HG02642 (cell line): ENCODE measurements around the gene PLEKHM2.

Experiments used
- ATAC-seq: cut with Tn5 transposase; IDR thresholded peaks from one replicate; pipeline ENCODE4 v1.9.1; 2021; ENCODE audit warnings: mild to moderate bottlenecking; ENCODE audit not compliant: unreplicated experiment, poor library complexity

Gene PLEKHM2

DNA sequence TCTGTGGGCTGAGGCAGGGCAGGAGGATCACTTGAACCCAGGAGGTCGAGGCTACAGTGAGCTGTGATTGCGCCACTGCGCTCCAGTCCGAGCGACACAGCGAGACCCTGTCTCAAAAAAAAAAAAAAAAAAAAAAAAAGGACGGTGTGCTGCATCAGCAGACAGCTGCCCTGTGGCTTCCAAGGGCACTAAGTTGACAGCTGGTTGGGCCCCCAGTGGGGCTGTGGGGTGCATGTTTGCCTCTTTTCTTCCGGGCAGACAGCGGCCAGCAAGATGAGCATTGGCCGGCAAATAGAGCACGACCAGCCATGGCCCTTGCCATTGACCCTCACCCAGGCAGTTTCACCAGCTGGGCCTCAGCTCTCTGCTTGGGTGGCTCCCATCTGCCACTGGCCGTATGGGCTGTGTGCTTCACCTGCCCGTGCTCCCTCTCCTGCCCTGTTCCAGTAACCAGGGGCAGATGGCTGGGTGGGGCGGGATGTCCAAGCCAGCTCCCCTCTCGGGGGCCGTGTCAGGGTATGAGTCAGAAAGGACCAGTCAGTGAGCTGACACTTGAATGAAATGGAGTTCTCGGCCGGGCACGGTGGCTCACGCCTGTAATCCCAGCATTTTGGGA lies 39.6 kb downstream of the PLEKHM2 start:
- no peak for ATAC-seq

DNA sequence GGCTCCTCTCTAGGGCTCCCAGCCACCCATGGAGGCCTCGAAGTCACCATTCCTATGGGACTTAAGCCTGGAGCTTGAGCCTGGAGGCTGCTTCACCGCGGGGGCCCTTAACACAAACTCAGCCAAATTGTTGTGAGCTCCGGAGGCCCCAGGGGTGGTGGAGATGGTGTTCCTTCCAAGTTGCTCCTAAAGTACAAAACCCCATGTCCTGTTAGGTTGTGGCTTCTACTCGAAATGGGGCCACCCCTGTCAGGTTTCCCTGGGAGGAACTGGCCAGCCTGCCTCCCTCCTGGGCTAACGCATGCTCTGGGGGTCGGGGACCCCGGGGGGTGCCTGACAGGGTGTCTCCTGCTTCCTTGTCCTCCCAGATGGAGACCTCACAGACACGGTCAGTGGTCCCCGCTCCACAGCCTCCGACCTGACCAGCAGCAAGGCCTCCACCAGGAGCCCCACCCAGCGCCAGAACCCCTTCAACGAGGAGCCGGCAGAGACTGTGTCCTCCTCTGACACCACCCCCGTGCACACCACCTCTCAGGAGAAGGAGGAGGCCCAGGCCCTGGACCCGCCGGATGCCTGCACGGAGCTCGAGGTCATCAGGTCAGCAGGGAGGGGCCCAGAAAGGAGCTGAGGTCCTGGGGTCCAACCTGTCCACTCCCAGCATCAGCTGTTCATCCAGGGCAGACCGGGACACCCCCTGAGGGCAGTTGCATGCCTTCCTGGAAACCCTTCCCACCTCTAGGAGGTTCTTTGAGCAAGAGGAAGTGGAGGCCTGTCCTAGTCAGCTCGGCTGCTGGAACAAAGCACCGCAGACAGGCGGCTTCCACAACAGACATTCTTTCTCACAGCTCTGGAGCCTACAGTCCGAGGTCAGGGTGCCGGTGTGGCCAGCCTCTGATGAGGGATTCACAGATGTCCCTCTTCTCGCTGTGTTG lies 41.1 kb downstream of the PLEKHM2 start:
- ATAC-seq = no peak

DNA sequence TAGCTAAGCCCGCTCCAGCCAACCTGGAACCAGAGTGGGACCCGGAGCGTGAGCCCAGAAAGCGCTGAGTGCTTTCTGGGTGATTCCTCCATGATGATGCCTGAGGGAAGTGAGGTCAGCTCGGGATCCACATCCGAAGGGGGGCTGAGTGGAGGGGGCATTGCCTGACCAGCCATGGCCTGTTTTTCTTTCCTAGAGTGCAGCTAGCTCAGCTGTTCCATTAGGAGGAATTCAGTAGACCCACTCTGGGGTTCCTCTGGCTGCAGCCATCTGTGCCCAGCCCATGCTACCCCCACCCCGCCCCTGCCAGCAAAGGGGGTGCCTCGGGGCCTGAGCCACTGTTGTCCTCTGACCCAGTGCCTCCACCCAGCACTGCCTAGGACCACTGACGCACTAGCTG lies 42.4 kb downstream of the PLEKHM2 start:
- no peak for ATAC-seq

DNA sequence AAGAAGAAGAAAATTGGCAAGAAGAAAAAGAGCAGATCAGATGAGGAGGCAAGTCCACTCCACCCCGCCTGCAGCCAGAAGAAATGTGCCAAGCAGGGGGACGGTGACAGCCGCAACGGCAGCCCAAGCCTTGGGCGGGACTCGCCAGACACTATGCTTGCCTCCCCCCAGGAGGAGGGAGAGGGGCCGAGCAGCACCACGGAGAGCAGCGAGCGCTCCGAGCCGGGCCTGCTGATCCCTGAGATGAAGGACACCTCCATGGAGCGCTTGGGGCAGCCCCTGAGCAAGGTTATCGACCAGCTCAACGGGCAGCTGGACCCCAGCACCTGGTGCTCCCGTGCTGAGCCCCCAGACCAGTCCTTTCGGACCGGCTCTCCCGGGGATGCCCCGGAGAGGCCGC lies 42.9 kb downstream of the PLEKHM2 start:
- no peak for ATAC-seq

DNA sequence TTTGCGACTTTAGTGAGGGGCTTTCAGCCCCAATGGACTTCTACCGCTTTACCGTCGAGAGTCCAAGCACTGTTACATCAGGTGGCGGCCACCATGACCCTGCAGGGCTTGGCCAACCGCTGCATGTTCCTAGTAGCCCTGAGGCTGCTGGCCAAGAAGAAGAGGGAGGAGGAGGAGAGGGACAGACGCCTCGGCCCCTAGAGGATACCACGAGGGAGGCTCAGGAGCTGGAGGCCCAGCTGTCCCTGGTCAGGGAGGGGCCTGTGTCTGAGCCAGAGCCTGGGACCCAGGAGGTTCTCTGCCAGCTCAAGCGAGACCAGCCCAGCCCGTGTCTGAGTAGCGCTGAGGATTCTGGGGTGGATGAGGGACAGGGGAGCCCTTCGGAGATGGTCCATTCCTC lies 43.3 kb downstream of the PLEKHM2 start:
- no peak for ATAC-seq

DNA sequence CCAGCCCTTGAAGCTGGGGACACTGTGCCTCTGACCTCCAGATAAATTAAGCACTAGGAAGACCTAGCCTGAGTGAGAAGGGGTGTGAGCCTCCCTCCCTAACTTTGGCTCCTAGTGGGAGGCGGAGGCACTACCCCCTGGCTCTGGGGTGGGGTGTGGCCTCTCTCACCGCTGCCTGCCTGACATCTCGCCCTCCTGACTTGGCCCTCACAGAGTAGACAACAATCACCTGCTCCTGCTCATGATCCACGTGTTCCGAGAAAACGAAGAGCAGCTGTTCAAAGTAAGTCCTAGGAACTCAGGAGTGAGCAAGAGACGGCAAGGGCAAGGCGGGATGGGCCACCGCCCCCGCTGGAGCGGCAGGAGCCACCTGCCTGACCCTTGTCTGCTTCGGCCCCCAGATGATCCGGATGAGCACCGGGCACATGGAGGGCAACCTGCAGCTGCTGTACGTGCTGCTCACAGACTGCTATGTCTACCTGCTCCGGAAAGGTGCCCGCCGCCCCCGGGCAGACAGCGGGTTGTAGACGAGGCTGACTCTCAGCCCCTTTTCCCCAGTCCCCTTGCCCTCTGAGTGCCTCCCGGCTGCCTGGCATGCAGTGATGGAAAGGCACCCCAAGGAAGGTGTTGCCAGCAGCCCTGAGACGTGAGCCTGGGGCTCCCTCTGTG lies 43.9 kb downstream of the PLEKHM2 start:
- ATAC-seq = no peak

DNA sequence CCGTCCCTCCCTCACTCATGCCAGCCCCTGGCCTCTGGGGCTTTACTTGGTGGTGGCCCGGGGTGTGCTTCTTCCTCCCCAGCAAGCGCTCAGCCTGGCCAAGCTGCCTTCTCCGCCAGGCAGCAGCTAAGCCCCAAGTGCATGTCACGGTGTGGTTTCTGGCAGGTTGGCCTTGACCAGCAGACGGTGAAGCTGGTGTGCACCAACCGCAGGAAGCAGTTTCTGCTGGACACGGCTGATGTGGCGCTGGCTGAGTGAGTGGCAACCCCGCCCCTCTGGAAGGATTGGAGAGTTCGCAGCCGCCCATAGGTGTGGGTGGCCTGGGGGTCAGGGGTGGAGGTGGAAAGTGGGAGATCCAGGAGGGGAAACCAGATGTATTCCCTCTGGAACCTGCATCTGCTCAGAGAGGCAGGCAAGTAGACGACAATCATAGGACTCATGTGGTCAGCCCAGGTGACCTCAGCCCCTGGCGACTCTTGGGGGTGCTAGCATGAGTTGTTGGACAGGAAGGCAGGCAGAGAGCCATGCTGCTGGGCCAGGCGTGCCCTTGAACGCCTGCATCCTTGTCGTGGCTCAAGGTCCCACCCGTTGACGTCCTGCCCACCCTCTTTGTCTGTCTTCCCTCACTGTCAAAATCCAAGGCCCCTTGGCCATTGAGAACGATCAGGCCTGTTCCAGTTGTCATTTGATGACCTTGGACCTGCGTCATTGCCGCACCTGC lies 45.0 kb downstream of the PLEKHM2 start:
- no peak for ATAC-seq

DNA sequence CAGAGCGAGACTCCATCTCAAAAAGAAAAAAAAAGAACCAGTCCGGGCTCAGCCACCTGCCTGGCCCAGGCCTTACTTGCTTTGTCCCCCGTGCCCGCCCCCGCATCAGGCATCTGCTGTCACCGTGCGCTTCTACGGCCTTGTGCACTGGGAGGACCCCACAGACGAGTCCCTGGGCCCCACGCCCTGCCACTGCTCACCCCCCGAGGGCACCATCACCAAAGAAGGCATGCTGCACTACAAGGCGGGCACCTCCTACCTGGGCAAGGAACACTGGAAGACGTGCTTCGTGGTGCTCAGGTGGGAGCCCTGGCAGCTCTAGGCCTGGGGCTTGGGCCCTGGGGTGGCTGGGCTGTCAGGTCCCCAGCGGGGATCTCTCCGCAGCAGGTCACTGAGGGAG lies 46.3 kb downstream of the PLEKHM2 start:
- ATAC-seq = no peak

DNA sequence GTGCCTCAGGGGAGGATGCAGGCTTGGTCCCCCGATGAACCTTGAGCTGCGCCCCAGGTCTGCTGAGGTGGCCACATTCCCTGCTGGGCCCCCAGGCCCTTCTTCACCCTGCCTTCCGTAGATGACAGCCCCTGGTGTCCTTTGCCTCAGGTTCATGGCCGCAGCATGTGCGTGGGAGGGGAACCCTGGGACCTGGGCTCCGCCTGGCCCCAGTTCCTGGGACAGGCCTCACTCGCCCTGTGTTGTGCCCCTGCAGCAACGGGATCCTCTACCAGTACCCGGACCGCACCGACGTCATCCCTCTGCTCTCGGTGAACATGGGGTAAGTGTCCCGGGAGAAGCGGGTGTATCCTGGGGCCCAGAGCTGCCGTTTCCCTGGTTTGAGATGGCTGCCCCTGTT lies 46.8 kb downstream of the PLEKHM2 start:
- no peak for ATAC-seq

DNA sequence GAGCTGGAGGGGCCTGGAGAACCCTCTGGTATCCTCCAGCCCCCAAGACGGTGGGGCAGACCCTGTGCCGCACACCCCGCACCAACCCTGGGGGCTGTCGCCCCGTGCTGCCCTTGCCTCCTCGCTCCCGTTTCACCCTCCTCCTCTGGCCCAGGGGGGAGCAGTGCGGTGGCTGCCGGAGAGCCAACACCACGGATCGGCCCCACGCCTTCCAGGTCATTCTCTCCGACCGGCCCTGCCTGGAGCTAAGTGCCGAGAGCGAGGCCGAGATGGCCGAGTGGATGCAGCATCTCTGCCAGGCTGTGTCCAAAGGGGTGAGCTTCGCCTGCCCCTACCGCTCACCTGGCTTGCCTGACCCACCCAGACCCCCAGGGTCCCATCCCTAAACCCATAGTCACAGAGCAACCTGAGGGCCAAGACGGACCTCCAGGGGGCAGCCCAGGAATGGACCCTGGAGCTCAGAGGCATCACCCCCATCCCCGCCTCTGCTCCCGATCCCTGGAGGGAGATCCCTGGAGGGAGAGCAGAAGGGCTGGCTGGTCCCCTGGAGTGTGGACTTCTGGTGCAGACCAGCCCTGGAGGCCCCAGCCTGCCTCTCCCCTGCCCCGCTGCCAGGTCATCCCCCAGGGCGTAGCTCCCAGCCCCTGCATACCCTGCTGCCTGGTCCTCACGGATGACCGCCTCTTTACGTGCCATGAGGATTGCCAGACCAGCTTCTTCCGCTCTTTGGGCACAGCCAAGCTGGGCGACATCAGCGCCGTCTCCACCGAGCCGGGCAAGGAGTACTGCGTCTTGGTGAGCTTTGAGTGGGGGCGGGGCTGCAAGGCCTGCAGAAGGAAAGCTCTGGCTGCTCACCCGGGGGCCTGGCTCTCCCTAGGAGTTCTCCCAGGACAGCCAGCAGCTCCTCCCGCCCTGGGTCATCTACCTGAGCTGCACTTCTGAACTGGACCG lies 47.9 kb downstream of the PLEKHM2 start:
- ATAC-seq = no peak

DNA sequence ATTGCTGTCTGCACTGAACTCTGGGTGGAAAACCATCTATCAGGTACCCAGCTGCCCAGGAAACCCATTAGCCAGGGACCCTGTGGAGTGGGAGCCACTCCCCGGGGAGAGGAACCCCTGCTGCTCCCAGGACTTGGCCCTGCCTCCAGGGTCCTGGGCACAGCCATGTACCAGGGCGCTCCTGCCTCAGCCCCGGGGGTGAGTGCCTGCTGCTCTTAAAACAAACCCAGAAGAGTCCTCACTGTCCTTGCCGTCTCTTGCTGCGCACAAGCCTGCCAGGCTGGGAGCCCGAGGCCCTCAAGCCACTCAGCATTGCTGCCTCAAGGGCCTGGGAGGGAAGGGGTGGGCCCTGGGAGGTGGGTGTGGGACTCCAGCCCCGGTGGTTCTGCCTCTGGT lies 48.6 kb downstream of the PLEKHM2 start:
- no peak for ATAC-seq

DNA sequence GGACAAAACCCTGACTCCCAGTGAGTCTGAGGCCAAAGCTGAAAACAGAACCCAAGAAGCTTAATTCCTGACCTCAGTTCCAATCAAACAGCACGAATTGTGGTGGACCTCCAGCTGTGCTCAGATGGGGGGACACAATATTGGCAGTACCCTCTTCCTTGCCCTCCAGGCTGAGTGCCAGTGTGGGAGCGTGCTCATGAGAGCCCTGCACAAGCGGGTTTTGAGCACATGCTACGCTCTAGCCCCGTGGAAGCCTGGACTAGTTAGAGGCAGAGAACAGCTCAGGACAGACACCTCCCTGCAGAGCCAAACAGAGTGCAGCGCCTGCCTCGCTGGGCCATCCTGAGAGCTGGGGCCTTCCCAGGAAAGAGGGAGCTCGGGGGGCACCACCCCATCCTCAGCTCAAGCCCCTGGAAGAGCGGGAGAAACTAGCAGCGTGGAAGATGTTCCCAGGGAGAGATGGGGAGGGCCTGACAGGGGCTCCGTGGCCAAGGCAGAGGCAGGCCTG lies 49.2 kb downstream of the PLEKHM2 start:
- ATAC-seq = no peak

DNA sequence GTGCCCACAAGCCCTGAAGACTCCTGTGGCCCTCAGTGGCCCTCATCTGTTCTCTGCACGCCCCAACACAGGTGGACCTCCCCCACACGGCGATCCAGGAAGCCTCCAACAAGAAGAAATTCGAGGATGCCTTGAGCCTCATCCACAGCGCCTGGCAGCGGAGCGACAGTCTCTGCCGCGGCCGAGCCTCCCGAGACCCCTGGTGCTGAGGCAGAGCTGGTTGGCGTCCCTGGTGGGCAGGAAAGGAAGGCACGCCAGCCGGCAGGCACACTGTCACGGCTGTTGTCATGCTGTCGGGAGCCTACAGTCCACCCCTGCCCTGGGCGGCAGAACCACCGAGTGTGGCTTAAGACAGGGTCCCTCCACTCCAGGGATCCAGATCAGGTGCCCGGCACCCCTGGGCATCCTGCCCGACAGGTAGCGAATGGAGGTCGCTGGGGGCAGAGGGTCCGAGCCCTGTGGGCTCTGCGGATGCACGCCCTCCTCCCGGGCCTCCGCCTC lies 49.7 kb downstream of the PLEKHM2 start:
- no peak for ATAC-seq

DNA sequence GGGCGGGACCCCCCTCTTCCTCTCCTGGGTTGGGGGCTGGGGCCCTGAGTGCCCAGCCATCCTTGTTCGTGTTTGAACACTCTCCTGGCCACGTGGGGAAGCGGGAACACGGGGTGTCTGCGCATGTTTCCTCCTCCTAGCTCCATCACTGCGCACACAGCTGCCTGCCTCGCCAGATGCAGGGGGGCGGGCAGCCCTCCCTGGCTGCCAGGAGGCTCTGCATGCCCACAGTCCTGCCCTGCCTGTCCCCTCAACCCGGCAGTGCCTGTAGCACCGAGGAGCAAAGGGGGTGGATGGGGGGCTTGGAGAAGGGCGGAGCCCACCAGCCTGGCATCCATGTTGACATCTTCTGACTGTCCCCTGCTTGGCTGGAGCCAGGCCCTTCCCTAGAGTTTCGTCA lies 50.2 kb downstream of the PLEKHM2 start:
- ATAC-seq = no peak

DNA sequence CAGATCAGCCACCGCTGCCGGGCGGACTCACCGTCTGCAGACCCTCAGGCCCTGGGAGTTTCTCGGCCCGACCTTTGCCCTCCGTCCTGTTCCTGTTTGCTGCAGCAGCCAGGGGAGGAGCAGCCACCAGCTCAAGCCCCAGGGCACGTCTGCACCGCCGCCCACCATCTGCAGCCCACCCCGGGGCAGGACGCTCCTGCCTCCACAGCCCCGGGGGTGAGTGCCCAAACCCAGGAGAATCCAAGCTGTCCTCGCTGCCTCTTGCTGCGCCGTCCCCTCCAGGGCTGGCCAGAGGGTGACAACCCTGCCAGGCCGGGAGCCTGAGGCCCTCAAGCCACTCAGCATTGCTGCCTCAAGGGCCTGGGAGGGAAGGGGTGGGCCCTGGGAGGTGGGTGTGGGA lies 50.8 kb downstream of the PLEKHM2 start:
- no peak for ATAC-seq

DNA sequence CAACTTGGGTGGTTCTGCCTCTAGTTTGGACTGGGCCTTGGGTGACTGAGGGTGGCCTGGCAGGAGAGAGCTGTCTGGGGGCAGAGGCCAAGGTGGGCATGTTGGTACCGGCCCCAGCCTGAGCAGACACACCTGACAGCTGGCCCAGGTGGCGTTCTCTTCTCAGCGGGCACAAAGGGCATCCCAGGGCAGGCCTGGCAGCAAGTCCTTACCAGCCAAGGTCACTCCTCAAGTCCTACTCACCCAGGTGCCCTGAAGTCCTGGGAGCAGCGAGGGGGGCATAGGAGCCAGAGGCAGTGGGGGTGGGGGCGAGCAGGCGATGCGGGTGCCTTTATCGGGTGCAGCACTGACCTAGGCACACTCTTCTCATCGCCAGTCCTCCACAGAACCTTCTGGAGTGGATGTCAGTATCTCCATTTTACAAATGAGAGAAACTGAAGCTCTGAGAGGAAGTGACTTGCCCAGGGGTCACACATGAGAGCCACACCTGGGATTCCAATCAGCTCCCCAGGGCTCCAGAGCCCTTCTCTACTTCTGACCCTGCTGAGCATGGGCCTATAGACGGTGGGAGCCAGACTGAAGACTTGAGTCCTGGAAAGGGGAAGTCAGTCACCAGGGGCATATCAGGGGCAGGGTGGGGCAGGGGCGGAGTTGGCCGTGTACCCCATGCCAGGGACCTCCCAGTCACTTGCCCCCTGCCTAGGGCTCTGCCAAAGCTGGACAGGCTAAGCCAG lies 51.4 kb downstream of the PLEKHM2 start:
- ATAC-seq = no peak

DNA sequence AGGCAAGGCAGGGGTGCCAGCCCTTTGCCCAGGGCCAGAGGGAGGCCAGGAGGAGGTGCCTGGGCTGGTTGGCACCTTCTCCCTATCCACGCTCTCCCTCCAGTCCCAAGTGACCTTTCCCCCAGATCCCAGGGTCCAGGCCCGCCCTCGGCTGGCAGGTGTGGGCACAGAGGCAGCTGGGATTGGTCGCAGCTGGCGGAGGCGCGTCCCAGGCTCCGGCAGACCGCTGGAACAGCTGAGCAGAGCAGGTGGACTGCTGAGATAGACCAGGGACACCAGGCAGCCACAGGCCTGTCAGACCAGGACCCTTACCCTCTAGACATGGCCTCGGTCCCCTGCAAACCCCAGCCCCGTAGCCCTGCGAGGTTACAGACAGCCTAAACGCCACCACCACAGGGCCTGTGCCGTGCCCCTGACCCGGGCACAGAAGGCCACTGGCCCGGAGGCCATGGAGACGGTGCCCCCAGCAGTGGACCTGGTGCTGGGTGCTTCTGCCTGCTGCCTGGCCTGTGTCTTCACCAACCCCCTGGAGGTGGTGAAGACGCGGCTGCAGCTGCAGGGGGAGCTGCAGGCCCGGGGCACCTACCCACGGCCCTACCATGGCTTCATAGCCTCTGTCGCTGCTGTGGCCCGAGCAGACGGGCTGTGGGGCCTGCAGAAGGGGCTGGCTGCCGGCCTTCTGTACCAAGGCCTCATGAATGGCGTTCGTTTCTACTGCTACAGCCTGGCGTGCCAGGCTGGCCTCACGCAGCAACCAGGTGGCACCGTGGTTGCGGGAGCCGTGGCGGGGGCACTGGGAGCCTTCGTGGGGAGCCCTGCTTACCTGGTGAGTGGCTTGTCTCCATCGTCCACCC lies 52.1 kb downstream of the PLEKHM2 start, which contains the start of gene SLC25A34:
TSS of gene SLC25A34 (plus strand) at position 221 of the 854 bp plus-strand sequence. CDS start at position 449, 228 bp downstream.
- no peak for ATAC-seq

DNA sequence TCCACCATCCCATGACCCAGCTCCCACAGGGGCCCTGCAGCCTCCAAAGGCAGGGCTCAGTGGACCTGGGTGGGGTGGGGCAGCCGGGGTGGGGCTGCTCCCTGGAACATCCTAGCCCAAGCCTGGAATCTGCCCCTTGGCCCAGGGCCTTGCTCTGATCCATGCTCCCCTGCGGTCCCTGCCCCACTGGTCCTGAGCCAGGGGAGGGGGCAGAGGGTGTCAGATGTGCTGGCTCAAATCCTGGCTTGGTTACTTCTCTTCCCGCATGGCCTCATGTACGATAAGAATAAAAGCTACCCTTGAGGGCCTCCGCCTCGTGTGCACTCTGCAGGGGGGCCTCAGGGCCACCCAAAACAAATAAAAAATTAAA lies 52.8 kb downstream of the PLEKHM2 start:
- ATAC-seq = no peak
